Activated naive CD4-positive, alpha-beta T cell treated with anti-CD3 and anti-CD28 coated beads, Interleukin-2, amount 10 ng/mL, durations not matched to agents 7 days and 5 days (primary cell): ENCODE measurements around the gene AK5.
"Not testable (repeated sequence)": the region's sequence is repeated elsewhere in the genome, so short reads cannot be mapped to it uniquely, and the experiment has no call there.

ENCODE experiments used
- CTCF ChIA-PET: fragments of 350-600 bp; sonication (Branson Sonifier 250); formaldehyde crosslinking; loops from one replicate; lab custom pipeline; 2021; ENCODE audit warnings: antibody characterized with exemption; lab: Charles Lee
- DNase-seq: peaks from one replicate; pipeline ENCODE4 v3.0.0-alpha.2; 2020
- H3K27ac Mint-ChIP-seq: one replicate; pipeline ENCODE4 v1.8.0; 2021; ENCODE audit warnings: mild to moderate bottlenecking, moderate library complexity, mixed read lengths
- H3K27me3 Mint-ChIP-seq: one replicate; pipeline ENCODE4 v1.8.0; 2021; ENCODE audit warnings: mild to moderate bottlenecking, mixed read lengths
- H3K36me3 Mint-ChIP-seq: one replicate; pipeline ENCODE4 v1.8.0; 2021; ENCODE audit warnings: mixed read lengths
- H3K4me1 Mint-ChIP-seq: one replicate; pipeline ENCODE4 v1.8.0; 2021; ENCODE audit warnings: mixed read lengths
- H3K4me3 Mint-ChIP-seq: one replicate; pipeline ENCODE4 v1.8.0; 2021; ENCODE audit warnings: mild to moderate bottlenecking, moderate library complexity, mixed read lengths
- H3K9me3 Mint-ChIP-seq: one replicate; pipeline ENCODE4 v1.8.0; 2021; ENCODE audit warnings: mixed read lengths

Gene AK5

GRCh38 chr1:77408933-77409332, 127.1 kb downstream of the AK5 start:
- H3K4me1 Mint-ChIP-seq = peaks cover 15% of the 10 kb centered on the region
- H3K4me3 Mint-ChIP-seq, H3K27ac Mint-ChIP-seq: not testable (repeated sequence)

GRCh38 chr1:77412069-77412819, 130.4 kb downstream of the AK5 start:
- peaks cover 4% of the 10 kb centered on the region for H3K36me3 Mint-ChIP-seq
- peaks cover 19% of the 10 kb centered on the region for H3K4me1 Mint-ChIP-seq
- CTCF ChIA-PET = no interaction called here
- H3K9me3 Mint-ChIP-seq = peaks cover 13% of the 10 kb centered on the region
- no peak overlapping the region for H3K27ac Mint-ChIP-seq
- H3K4me3 Mint-ChIP-seq = no peak overlapping the region
- no peaks in the 10 kb centered on the region for H3K27me3 Mint-ChIP-seq
- no peak for DNase-seq

More at GRCh38 chr1:77408933-77409332, 127.1 kb downstream of the AK5 start:
- H3K27me3 Mint-ChIP-seq, H3K36me3 Mint-ChIP-seq, CTCF ChIA-PET, H3K9me3 Mint-ChIP-seq, DNase-seq: not testable (repeated sequence)

- Mint-ChIP-seq H3K9me3 (peaks cover 15% of the 10 kb centered on the region), H3K27ac (peak overlapping the region; percentile 5), H3K4me1 (peaks cover 19% of the 10 kb centered on the region), H3K4me3 (no peak overlapping the region), H3K36me3 (peaks cover 5% of the 10 kb centered on the region), H3K27me3 (no peaks in the 10 kb centered on the region)
- CTCF ChIA-PET = no interaction called here
- DNase-seq = no peak
Observed at GRCh38 chr1:77412820-77413530, 131.2 kb downstream of the AK5 start.

GRCh38 chr1:77413541-77414335, 131.9 kb downstream of the AK5 start:
- Mint-ChIP-seq H3K36me3 (peaks cover 7% of the 10 kb centered on the region), H3K27me3 (no peaks in the 10 kb centered on the region), H3K4me3 (no peak overlapping the region), H3K27ac (peak overlapping the region; percentile 5), H3K9me3 (peaks cover 17% of the 10 kb centered on the region), H3K4me1 (peaks cover 19% of the 10 kb centered on the region)
- CTCF ChIA-PET = no interaction called here
- no peak for DNase-seq

- H3K27ac Mint-ChIP-seq = no peak overlapping the region
- CTCF ChIA-PET = interaction anchor here (0.8 kb wide), 1 partner anchor 117 kb away, joined by 3 read pairs; no protein-coding TSS in a partner anchor
- H3K4me1 Mint-ChIP-seq = peaks cover 30% of the 10 kb centered on the region
- H3K27me3 Mint-ChIP-seq = no peaks in the 10 kb centered on the region
- no peak for DNase-seq
- peaks cover 12% of the 10 kb centered on the region for H3K36me3 Mint-ChIP-seq
- H3K9me3 Mint-ChIP-seq = peaks cover 8% of the 10 kb centered on the region
- no peak overlapping the region for H3K4me3 Mint-ChIP-seq
Observed at GRCh38 chr1:77415579-77415978, 133.8 kb downstream of the AK5 start.

- H3K9me3 Mint-ChIP-seq = peaks cover 8% of the 10 kb centered on the region
- peaks cover 12% of the 10 kb centered on the region for H3K36me3 Mint-ChIP-seq
- no peak overlapping the region for H3K27ac Mint-ChIP-seq
- CTCF ChIA-PET = no interaction called here
- H3K27me3 Mint-ChIP-seq = no peaks in the 10 kb centered on the region
- H3K4me3 Mint-ChIP-seq = no peak overlapping the region
- peaks cover 43% of the 10 kb centered on the region for H3K4me1 Mint-ChIP-seq
- no peak for DNase-seq
Observed at GRCh38 chr1:77416692-77417450, 135.1 kb downstream of the AK5 start.

- Mint-ChIP-seq H3K36me3 (peaks cover 12% of the 10 kb centered on the region), H3K4me1 (peaks cover 45% of the 10 kb centered on the region), H3K9me3 (peaks cover 12% of the 10 kb centered on the region)
- DNase-seq, H3K27me3 Mint-ChIP-seq, H3K27ac Mint-ChIP-seq, CTCF ChIA-PET, H3K4me3 Mint-ChIP-seq: not testable (repeated sequence)
Observed at GRCh38 chr1:77418055-77418454, 136.2 kb downstream of the AK5 start.

- peaks cover 39% of the 10 kb centered on the region for H3K4me1 Mint-ChIP-seq
- no peak overlapping the region for H3K4me3 Mint-ChIP-seq
- H3K27me3 Mint-ChIP-seq = no peaks in the 10 kb centered on the region
- peaks cover 23% of the 10 kb centered on the region for H3K9me3 Mint-ChIP-seq
- peak overlapping the region; percentile 65 for H3K27ac Mint-ChIP-seq
- CTCF ChIA-PET = interaction anchor here (0.9 kb wide), 2 partner anchors 25 to 276 kb away, joined by 3 read pairs; no protein-coding TSS in a partner anchor
- DNase-seq = peak; percentile 68
- H3K36me3 Mint-ChIP-seq = peaks cover 25% of the 10 kb centered on the region
Observed at GRCh38 chr1:77421504-77422233, 139.8 kb downstream of the AK5 start.

- H3K4me3 Mint-ChIP-seq = no peak overlapping the region
- DNase-seq = no peak
- peaks cover 25% of the 10 kb centered on the region for H3K36me3 Mint-ChIP-seq
- no peaks in the 10 kb centered on the region for H3K27me3 Mint-ChIP-seq
- CTCF ChIA-PET = no interaction called here
- H3K4me1 Mint-ChIP-seq = peaks cover 37% of the 10 kb centered on the region
- no peak overlapping the region for H3K27ac Mint-ChIP-seq
- peaks cover 28% of the 10 kb centered on the region for H3K9me3 Mint-ChIP-seq
Observed at GRCh38 chr1:77424236-77424635, 142.4 kb downstream of the AK5 start.

- no peak overlapping the region for H3K27ac Mint-ChIP-seq
- peaks cover 21% of the 10 kb centered on the region for H3K36me3 Mint-ChIP-seq
- DNase-seq = no peak
- CTCF ChIA-PET = no interaction called here
- peaks cover 7% of the 10 kb centered on the region for H3K4me1 Mint-ChIP-seq
- peaks cover 25% of the 10 kb centered on the region for H3K9me3 Mint-ChIP-seq
- no peak overlapping the region for H3K4me3 Mint-ChIP-seq
- H3K27me3 Mint-ChIP-seq = no peaks in the 10 kb centered on the region
Observed at GRCh38 chr1:77428068-77428467, 146.2 kb downstream of the AK5 start.

- Mint-ChIP-seq H3K27me3 (no peaks in the 10 kb centered on the region), H3K4me3 (no peak overlapping the region), H3K27ac (no peak overlapping the region), H3K36me3 (peaks cover 21% of the 10 kb centered on the region), H3K4me1 (peaks cover 16% of the 10 kb centered on the region), H3K9me3 (peaks cover 17% of the 10 kb centered on the region)
- CTCF ChIA-PET = no interaction called here
- peak; percentile 27 for DNase-seq
Observed at GRCh38 chr1:77430966-77431690, 149.3 kb downstream of the AK5 start.

GRCh38 chr1:77433934-77434333, 152.1 kb downstream of the AK5 start:
- Mint-ChIP-seq H3K9me3 (peaks cover 8% of the 10 kb centered on the region), H3K27ac (no peak overlapping the region), H3K27me3 (no peaks in the 10 kb centered on the region), H3K4me3 (no peak overlapping the region), H3K4me1 (peaks cover 33% of the 10 kb centered on the region), H3K36me3 (peaks cover 17% of the 10 kb centered on the region)
- DNase-seq = no peak
- CTCF ChIA-PET = interaction anchor here (1.2 kb wide), 1 partner anchor 13 kb away, joined by 3 read pairs; no protein-coding TSS in a partner anchor
